GM19372 (cell line): Measurements from ENCODE around the gene ADAMTS13.
"Not testable (repeated sequence)": the region's sequence is repeated elsewhere in the genome, so short reads cannot be mapped to it uniquely, and the experiment has no call there.

Experiments
- ATAC-seq: cut with Tn5 transposase; IDR thresholded peaks from one replicate; pipeline ENCODE4 v1.9.1; 2021; ENCODE audit warnings: mild to moderate bottlenecking, low read depth, moderate library complexity; ENCODE audit not compliant: unreplicated experiment

Gene ADAMTS13

GRCh38 chr9:133451865-133452264 is 29.7 kb downstream of the ADAMTS13 start:
- not testable (repeated sequence) for ATAC-seq

DNA sequence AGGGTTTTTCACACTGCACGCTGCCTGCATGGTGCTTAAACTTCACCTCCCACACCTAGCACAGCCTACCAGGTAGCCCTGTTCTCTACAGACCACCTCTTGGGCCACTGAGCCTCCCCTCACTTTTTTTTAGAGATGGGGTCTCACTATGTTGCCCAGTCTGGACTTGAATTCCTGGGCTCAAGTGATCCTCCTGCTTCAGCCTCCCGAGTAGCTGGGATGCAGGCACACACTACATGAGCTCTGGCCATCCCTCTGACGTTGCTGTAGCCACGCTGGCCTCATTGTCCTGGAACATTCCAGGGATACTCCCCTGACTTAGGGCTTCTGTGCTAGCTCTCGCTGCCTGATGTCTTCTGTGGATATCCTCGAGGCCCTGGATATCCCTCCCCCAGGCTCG is 30.4 kb downstream of the ADAMTS13 start:
- no peak for ATAC-seq

DNA sequence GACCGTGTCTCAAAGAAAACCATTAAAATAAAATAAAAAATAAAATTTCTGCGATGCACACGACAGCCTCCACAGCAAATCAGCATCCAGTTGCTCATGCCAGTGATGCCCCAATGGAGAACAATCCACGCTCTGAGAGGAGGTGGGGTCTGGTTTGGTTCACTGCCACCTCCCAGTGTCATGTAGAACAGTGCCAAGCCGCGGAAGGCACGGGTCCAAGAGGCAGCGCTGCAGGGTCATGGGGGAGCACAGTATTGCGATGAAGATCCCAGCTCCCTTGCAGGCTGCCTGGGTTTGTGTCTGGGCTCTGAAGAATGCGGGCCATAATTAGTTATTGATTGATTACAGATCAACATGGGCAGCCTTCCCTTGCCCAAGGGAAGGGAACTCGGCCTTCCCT is 31.5 kb downstream of the ADAMTS13 start:
- no peak for ATAC-seq

GRCh38 chr9:133454325-133454724 is 32.2 kb downstream of the ADAMTS13 start:
- ATAC-seq: no peak

DNA sequence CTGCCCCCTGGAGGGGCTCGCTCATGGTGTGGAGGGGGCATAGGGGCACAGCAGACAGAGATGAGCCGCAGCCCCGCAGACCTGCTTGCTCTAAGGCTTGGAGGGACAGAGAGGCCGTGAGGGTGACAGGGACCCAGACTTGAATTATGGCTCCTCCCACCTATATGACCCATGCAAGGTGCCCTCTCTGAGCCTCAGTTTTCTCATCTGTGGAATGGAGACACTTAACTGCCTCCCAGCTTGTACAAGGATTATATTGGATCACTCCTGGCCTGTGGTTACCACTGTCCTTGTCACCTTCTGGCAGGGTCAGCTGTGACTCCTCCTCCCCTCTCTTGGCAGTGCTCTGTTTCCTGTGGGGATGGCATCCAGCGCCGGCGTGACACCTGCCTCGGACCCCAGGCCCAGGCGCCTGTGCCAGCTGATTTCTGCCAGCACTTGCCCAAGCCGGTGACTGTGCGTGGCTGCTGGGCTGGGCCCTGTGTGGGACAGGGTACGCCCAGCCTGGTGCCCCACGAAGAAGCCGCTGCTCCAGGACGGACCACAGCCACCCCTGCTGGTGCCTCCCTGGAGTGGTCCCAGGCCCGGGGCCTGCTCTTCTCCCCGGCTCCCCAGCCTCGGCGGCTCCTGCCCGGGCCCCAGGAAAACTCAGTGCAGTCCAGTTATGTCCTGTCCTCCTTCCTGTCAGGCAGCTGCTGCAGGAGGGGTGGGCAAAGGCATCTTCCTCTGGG is 32.9 kb downstream of the ADAMTS13 start:
- no peak for ATAC-seq

DNA sequence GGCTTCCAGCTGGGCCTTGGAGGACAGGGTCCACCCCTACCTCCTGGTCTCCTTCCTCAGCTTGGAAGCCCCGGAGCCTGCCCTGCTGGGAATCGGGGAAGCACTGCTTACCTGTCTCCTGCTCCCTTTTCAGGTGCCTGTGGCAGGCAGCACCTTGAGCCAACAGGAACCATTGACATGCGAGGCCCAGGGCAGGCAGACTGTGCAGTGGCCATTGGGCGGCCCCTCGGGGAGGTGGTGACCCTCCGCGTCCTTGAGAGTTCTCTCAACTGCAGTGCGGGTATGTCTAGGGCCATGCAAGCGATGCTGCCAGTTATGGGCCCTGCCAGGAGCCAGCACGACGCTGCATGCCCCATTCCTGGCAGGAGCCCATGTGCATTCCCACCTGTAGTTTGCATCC is 33.8 kb downstream of the ADAMTS13 start:
- ATAC-seq: no peak

GRCh38 chr9:133456409-133456808 is 34.2 kb downstream of the ADAMTS13 start:
- ATAC-seq: no peak

DNA sequence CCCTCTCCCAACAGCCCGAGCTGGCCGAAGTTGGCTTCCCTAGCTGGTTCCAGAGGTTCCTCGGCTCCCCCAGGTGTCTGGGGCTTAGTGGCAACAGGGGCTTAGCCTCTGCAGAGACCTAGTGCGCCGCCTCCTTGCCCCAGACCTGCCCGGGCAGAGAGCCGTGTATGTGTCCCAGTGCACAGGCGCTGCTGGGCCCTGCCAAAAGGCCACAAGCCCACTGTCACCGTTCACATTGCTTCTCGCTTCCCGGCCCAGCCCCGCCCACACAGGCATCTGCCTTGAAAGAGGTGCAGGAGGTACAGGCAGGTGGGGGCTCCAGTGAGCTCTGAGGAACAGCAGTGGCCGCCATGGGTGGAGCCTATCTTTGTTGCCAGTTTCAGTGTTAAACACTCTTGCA is 35.1 kb downstream of the ADAMTS13 start:
- ATAC-seq: no peak

DNA sequence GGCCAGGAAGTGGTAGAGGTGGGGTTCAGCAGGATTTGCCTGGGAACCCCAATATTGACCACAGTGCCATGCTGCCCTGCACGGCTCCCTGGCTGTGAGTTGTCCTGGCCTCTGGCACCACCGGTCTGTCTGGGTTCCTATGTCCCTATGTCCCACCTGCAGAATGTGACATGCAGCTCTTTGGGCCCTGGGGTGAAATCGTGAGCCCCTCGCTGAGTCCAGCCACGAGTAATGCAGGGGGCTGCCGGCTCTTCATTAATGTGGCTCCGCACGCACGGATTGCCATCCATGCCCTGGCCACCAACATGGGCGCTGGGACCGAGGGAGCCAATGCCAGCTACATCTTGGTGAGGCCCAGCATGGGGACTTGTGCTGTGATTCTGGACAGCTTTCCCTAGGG is 35.6 kb downstream of the ADAMTS13 start:
- no peak for ATAC-seq

- no peak for ATAC-seq
Measured at GRCh38 chr9:133458643-133459312, 36.6 kb downstream of the ADAMTS13 start.

DNA sequence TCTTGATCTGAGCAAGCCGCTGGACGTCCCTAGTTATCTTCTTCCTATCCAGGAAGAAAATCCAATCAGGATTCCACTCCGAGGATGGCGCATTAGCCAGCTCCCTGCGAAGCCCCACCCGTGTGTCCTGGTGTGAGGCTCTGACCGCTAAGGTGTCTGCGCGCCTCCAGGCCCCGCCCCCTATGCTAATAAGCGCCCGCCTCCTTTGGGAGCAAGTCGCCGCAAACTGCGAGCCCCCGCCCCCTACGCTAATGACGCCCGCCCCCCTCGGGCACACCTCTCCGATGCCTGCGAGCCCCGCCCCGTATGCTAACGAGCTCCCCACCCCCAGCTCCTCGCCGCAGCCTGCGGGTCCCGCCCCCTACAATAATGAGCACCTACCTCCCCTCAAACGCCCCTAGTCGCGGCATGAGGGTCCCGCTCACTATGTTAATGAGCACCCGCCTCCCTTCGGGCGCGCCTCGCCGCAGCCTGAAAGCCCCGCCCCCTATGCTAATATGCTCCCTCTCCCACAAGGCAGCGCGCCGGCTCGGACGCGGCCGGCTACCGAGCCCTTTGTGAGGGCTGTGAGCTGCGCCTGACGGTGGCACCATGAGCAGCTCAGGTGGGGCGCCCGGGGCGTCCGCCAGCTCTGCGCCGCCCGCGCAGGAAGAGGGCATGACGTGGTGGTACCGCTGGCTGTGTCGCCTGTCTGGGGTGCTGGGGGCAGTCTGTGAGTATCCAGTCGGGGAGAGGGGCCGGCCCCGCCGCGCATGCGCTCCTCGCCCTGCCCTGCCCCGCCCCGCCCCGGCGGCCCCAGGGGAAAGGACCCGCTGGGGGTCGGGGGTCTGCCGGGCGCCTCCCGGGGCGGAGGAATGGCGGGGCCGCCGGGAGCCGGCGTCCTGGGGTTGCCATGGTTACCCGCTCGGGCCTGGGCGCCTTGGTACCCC is 37.6 kb downstream of the ADAMTS13 start, which contains the start of gene CACFD1:
Gene CACFD1 (plus strand): TSS at position 503 of the 929 bp plus-strand sequence. CDS start 89 bp downstream, at position 592.
- peak; percentile 66 for ATAC-seq

GRCh38 chr9:133460405-133461175 is 38.4 kb downstream of the ADAMTS13 start:
- peak; percentile 34 for ATAC-seq

- no peak for ATAC-seq
Measured at GRCh38 chr9:133461975-133462374, 39.8 kb downstream of the ADAMTS13 start.

- ATAC-seq: no peak
Measured at GRCh38 chr9:133463234-133463863, 41.2 kb downstream of the ADAMTS13 start.

DNA sequence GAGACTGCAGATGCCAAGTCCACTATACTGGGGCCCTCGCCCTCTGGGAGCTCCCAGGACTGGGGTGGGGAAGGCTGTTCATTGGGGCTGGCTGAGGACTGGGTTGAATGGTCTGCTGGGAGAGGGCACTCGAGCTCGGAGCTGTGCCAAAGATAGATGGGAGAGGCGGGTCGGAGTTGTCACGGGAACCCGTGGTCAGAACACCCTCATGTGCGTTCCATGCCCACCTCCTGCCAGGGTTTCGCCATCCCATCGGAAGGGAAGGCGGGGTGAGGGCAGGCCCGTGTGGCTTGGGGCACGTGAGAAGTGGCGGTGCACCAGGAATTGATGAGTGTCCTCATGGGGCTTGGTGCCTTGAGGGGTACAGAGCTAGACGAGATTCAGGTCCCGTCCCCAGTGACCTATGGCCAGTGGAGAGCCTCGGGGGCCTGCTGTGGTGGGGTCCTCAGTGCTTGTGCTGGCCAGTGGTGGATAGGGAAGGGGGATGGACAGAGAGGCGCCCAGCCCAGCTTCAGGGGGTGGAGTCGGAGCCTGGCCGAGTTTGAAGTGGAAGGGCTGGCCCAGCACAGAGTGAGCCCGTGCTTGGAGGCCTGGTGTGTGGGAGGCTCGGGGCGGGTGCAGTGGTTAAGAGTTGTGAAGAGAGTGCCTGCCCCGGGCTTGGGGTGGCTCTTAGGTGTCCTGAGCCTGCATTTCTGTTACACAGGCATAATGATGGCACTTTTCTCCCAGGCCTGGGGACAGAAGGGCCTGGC is 41.9 kb downstream of the ADAMTS13 start:
- no peak for ATAC-seq

DNA sequence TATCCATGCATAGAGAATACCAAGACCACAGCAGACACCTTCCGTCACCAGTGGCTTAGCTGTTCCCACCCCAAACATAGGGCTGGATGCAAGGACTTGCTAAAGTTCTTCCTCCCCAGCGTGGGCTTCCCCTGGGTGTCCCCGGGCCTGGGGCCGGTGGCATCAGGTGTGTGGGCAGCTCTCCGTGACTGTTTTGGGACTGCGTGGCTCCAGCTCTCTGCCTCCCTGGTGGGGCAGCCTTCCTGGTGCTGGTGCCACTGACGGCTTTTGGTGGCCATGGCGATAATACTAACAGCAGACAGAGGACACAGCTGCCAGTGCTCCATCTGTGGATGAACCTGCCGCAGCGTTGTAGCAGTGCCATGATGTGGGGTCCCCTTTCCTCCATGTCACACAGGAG is 42.5 kb downstream of the ADAMTS13 start:
- ATAC-seq: no peak

- ATAC-seq: no peak
Measured at GRCh38 chr9:133465984-133466383, 43.8 kb downstream of the ADAMTS13 start.

GRCh38 chr9:133467101-133467500 is 44.9 kb downstream of the ADAMTS13 start:
- ATAC-seq: no peak

GRCh38 chr9:133468374-133468773 is 46.2 kb downstream of the ADAMTS13 start:
- ATAC-seq: no peak
